Uterus (tissue), 4 donors: ENCODE data around the gene MIA2. TPM values are rescaled to one million over a fixed set of nuclear protein-coding genes. Genes with fewer than 3 reads are reported as not detected.

Source experiments
- DNase-seq, 2 donors: peaks; one replicate each; pipeline ENCODE4 v3.0.0-alpha.2; 2019 to 2020
- H3K27ac ChIP-seq, 2 donors: fragments of 200-600 bp; sonication (generic); 1 replicate in 1 of 2; 2 replicates in 1 of 2; pipeline ENCODE4 v1.5.1; 2016 to 2018
- H3K27me3 ChIP-seq, 2 donors: fragments of 200-600 bp; sonication (generic); one replicate each; pipeline ENCODE4 v1.5.1; 2018 to 2019; ENCODE audit warnings: control low read depth in 1 of 2
- H3K36me3 ChIP-seq, 2 donors: fragments of 200-600 bp; sonication (generic); one replicate each; pipeline ENCODE4 v1.5.1; 2019; ENCODE audit warnings: control low read depth in 1 of 2
- H3K4me1 ChIP-seq, 2 donors: fragments of 200-600 bp; sonication (generic); one replicate each; pipeline ENCODE4 v1.5.1; 2018 to 2019; ENCODE audit warnings: control low read depth in 1 of 2
- H3K4me3 ChIP-seq, 2 donors: fragments of 200-600 bp; sonication (generic); 1 replicate in 1 of 2; 2 replicates in 1 of 2; pipeline ENCODE4 v1.5.1; 2018 to 2019; ENCODE audit warnings: mild to moderate bottlenecking in 1 of 2
- H3K9me3 ChIP-seq, 2 donors: fragments of 200-600 bp; sonication (generic); one replicate each; pipeline ENCODE4 v1.5.1; 2019; ENCODE audit warnings: control low read depth in 1 of 2
- CTCF ChIP-seq, 4 experiments: fragments of 200-600 bp in 2 of 4; fragments of 450-650 bp in 2 of 4; sonication (generic) in 2 of 4; IDR thresholded peaks; one replicate each; pipeline ENCODE4 v1.5.1; 2016 to 2019; ENCODE audit warnings: antibody characterized with exemption in 4 of 4, mild to moderate bottlenecking in 2 of 4, moderate library complexity in 1 of 4
- POLR2A ChIP-seq, 2 donors: fragments of 450-650 bp; IDR thresholded peaks; one replicate each; pipeline ENCODE4 v1.6.1; 2016; ENCODE audit warnings: antibody characterized with exemption in 2 of 2, mild to moderate bottlenecking in 1 of 2, moderate library complexity in 1 of 2
- intact Hi-C: fragments of 100-400 bp; cut with DNase I; formaldehyde crosslinking; loops from one replicate; pipeline ENCODE4 v1.15.1; 2023; ENCODE audit warnings: low total_unique reads
- total RNA-seq, 4 donors: library from RNA; depleted of rRNA in 3 of 4; stranded (reverse); fragments of >200 nt in 3 of 4; gene quantifications; one replicate each; pipeline versions ENCODE4 v1.1.0 to v1.2.4, GENCODE V29; 2014 to 2023
- donor health status: DM: yes; HTN: yes; CAD: no.

Gene MIA2
- 10 to 100 TPM; 15.3 to 38.2 (median 23.9) TPM for total RNA-seq

- H3K27me3 ChIP-seq = no peaks in the 10 kb centered on the region
- H3K9me3 ChIP-seq = no peaks in the 10 kb centered on the region
- no peak within 1 kb of the TSS for H3K27ac ChIP-seq
- no peak for DNase-seq
- no peak within 1 kb of the TSS for H3K4me3 ChIP-seq
- TF ChIP-seq POLR2A (IDR thresholded peaks at IDR 0.05) (no peak), CTCF (IDR thresholded peaks at IDR 0.05) (no peak)
- H3K4me1 ChIP-seq = no peaks in the 10 kb centered on the region
- intact Hi-C loops = no loop called here
- no peaks in the 10 kb centered on the region for H3K36me3 ChIP-seq
These were observed at the start of gene MIA2 for GRCh38 chr14:39233680-39234326. TSS of gene MIA2 (plus strand) at chr14:39233915. CDS start at chr14:39234115, 200 bp downstream.

- intact Hi-C loops = loop anchor here (10.0 kb wide), 1 partner anchor 50 kb away; no protein-coding TSS in a partner anchor
- TF ChIP-seq CTCF (IDR thresholded peaks at IDR 0.05) (no peak), POLR2A (IDR thresholded peaks at IDR 0.05) (no peak)
- Histone ChIP-seq H3K27me3 (no peaks in the 10 kb centered on the region), H3K9me3 (no peaks in the 10 kb centered on the region), H3K4me3 (no peak overlapping the region), H3K4me1 (no peaks in the 10 kb centered on the region), H3K36me3 (peaks cover 0 to 3% of the 10 kb centered on the region in 2 donors), H3K27ac (no peak overlapping the region)
- DNase-seq = no peak
These were observed 49.0 kb upstream of the MIA2 start for GRCh38 chr14:39184628-39185255.

- no peak overlapping the region for H3K4me3 ChIP-seq
- no peaks in the 10 kb centered on the region for H3K27me3 ChIP-seq
- DNase-seq = no peak
- H3K9me3 ChIP-seq = no peaks in the 10 kb centered on the region
- H3K27ac ChIP-seq = no peak overlapping the region
- intact Hi-C loops = loop anchor here (10.0 kb wide), 1 partner anchor 51 kb away; no protein-coding TSS in a partner anchor
- TF ChIP-seq CTCF (IDR thresholded peaks at IDR 0.05) = no peak
- TF ChIP-seq POLR2A (IDR thresholded peaks at IDR 0.05) = no peak
- H3K36me3 ChIP-seq = no peaks in the 10 kb centered on the region
- no peaks in the 10 kb centered on the region for H3K4me1 ChIP-seq
These were observed 48.3 kb upstream of the MIA2 start for GRCh38 chr14:39185256-39186049.

GRCh38 chr14:39186941-39187525 is 46.7 kb upstream of the MIA2 start:
- no peak overlapping the region for H3K4me3 ChIP-seq
- H3K4me1 ChIP-seq = no peaks in the 10 kb centered on the region
- H3K36me3 ChIP-seq = no peaks in the 10 kb centered on the region
- intact Hi-C loops = loop anchor here (10.0 kb wide), 1 partner anchor 52 kb away; no protein-coding TSS in a partner anchor
- no peaks in the 10 kb centered on the region for H3K27me3 ChIP-seq
- DNase-seq = no peak
- H3K9me3 ChIP-seq = no peaks in the 10 kb centered on the region
- TF ChIP-seq CTCF (IDR thresholded peaks at IDR 0.05) = no peak
- H3K27ac ChIP-seq = no peak overlapping the region
